NCI-H1694 (cell line): ENCODE data around the gene ZFYVE28.

ENCODE experiments used
- DNase-seq: peaks from one replicate; lab custom pipeline; 2025; lab: John Stamatoyannopoulos, UW

ZFYVE28 gene

DNA sequence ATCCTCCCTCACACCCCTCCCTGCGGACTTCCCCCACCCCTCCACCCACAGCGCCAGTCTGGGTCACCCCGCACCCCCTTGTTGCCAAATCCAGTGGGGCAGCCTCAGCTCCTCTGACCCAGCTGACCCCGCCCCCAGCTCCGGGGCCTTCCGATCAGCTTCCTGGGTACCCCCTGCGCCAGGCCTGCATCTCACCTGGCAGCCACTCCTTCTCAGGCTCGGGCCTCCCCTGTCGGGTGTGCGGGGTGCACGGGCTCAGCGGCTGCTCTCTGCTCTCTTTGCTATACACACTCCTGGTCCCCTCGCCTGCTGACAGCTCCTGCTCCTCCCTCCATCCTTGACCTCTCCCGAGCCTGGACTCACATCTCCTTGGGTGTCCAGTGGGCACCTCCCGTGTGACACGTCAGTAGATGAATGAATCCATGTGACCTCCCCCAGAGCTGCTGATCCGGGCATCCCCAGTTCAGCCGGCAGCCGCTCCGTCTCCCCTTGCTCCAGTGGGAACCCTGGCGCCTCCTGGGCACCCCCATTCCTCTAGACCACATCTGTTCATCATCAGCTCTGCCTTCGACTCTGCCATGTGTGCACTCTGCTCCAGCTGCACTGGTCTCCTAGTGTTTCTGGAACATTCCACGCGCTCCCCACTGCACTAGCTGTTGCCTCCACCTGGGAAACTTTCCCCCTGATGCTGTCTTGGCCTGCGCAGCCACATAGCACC, 10.2 kb upstream of the ZFYVE28 start:
- DNase-seq = no peak

DNA sequence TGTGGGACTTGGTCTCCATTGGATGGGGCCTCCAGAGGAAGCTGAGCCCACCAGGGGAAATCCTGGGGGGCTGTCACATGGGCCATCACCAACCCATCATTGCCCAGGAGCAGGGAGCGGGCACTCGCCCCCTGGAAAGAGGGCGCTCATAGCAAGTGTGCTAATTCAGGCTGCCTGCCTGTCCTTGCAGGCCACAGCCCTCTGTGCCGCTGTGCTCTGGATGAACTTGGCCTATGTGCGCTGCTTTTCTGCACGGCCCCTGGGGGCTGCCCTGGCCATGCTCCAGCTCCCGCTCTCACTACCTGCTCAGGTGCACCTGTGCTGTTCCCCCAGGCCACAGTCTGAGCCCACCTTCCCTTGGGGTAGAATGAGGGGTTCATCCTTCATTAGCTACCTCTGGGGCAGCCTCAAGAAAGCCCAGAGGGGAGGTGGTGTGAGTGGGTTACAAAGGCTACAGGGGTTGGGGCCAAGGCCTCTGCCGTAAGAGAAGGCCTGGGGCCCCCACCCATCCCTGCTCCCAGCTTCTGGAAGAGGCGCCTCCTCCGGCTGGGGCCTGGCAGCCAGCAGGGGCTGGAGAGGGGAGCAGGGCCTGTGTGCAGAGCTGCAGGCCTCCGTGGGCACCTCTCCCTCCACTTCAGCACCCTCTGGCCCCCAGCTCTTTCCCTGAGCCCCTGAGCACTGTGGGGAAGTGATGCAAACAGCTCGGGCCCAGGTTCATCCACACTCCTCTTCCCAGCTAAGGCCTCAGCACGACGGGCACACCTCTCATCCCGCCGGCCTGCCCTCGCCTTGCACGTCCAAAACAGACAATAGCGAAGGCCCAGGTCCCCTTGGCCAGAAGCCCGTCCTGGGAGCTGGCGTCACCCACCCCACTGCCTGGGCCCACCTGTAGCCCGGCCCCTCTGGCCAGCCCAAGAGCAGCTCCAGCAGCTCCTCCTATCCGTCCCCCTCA, 9.2 kb upstream of the ZFYVE28 start:
- no peak for DNase-seq

DNA sequence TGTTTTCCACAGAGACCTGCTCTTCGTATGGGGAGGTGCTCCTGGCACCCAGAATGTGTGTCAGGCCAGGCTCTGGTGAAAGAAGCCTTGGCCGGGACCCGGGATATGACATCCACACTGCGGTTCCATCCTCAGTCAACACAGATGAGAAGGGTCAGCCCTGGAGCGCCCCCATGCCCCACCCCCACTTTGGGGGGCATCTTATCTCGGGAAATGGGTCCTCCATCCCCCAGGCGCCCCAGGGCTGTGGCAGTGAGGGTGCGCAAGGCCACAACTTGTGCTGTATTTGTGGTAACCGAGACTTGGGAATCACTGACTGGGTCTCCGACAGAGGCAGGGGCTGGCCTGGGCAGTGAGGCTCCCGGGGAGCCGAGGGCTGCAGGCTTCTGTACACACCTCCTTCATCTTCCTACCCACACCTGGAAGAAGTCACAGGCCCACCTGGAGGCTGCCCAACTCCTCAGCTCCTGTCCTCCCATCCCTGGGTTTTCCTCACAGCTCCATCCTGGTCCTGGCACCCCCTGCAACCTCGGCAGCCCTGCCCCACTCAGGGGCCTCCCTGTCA, 8.3 kb upstream of the ZFYVE28 start:
- no peak for DNase-seq

DNA sequence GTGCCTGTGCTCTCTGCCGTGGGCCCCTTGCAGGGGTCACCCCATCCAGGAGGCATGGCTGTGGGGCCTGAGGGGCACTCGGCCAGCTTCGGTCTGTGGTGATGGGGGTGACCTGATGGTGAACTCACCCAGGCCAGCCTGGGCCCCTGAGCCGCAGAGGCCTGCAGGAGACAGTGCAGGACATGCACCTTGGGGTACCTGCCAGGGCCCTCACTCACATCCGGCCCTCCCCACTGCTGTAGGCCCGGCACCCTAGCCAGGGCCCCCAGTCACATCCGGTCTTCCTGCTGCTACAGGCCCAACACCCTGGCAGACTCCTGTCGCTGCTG, 7.6 kb upstream of the ZFYVE28 start:
- no peak for DNase-seq

DNA sequence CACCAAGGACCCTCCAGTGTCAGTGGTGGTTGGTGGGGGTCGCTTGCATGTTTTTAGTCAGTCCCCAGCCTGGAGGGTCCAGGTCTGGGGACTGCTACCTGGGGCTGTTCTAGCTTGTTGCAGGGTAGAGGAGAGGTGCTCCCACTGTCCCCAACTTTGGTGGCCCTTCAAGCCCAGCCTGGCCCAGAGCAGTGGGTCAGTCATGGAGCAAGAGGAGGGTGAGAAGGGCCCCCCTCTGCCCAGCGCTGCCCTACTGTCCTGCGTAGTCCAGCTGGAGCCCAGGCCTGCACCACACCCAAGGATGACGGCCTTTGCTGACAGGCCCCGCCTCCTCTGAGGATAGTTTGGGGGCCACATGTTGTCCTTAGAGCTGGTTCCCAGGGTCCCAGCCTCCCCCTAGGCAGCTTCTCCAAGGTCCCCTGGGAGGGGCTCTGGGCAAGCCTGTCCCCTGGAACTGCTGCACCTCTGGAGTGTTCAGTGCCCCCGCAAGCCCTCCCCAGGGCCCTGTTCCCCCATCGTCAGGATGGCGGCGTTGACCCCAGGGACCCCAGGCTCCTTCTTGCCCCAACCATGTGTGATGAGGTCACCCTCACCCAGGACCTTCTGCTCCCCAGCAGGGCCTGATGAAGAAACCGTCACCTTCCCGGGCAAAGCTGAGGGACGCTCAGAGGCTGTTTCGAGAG, 7.1 kb upstream of the ZFYVE28 start:
- no peak for DNase-seq

DNA sequence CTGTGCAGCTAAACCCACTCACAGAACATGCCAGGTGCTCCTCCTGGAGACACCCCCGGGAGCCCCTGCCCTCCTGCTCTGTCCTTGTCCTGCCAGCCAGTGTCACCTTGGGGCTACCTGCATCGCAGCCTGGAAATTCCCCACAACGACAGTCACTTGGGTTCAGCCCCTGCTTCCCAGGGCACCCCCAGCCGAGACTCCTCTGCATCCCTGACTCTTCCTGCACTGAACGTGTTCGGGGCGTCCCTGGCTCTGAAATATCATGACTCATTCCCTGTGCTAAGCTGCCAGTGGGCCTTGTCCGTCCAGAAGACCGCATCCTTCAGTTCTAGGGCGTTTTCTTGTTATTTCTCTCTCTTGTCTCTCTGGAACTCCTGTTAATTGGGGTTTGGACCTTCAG, 6.1 kb upstream of the ZFYVE28 start:
- no peak for DNase-seq

DNA sequence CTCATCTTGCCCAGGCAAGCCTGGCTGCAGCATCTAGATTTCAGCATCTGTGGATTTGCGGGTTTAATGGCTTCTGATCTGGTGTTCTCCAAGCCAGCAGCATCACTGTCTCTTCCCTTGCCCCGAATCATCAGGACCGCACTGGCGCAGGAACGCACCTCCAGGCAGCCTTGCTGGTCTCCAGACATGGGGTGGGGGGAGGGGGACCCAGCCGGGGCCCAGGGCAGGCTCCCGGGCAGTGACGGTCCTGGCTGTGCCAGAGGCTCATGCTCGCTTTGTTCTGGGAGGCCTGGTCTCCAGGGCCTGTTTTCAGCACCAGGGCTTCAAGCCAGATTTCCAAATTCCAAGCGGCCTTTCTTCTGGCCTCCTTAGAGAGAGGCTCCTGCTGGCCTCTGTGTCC, 5.2 kb upstream of the ZFYVE28 start:
- no peak for DNase-seq

DNA sequence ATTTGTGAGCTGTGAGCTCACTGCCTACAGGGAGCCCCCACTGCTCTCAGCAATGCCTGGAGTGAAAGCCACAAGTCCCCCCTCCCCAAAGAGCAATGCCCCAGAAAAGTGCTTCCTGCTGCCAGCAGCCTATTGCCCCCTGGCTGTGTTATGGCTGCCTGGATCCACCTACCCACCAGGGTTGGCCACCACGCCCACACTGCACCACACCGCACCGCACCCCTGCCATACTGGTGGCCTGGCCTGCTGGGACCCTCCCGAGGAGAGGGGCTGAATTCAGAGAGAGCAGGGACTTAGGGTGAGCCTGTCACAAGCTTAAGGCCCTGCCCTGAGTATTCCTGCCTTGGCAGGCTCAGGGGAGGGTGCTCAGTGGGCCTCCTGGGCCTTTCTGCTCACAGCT, 4.6 kb upstream of the ZFYVE28 start:
- DNase-seq = no peak

DNA sequence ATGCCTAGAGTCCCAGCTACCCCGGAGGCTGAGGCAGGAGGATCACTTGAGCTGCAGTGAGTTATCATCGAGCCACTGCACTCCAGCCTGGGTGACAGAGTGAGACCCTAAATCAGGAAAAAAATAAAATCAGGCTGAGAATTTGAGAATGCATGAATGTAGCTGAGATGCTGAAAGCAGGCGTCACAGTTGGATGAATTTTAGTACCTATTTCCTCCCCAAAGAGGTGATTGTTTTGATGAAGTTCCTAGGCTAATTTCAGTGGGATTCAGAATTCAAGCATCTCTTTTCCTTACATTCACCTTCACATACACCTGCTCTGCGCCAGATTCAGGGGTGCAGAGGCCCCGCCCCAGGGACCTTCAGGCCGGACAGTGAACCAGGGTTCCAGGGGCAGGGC, 3.5 kb upstream of the ZFYVE28 start:
- no peak for DNase-seq

DNA sequence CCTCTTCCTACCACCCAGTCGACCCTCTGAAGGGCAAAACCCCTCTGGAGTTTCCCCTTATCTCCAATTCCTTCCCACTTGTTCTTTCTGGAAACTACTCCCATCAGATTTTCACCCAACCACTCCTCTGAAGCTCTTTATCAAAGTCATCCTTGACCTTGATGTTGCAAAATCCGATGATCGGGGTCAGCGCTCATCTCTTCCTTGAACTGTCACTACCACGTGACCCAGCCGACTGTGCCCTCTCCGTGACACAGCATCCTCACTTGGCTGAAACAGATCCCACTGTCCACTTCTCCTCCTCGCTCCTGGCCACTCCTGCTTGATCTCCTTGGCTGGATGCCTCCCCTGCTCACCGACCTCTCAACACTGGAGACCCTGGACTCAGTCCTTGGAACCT, 1.4 kb upstream of the ZFYVE28 start:
- no peak for DNase-seq

DNA sequence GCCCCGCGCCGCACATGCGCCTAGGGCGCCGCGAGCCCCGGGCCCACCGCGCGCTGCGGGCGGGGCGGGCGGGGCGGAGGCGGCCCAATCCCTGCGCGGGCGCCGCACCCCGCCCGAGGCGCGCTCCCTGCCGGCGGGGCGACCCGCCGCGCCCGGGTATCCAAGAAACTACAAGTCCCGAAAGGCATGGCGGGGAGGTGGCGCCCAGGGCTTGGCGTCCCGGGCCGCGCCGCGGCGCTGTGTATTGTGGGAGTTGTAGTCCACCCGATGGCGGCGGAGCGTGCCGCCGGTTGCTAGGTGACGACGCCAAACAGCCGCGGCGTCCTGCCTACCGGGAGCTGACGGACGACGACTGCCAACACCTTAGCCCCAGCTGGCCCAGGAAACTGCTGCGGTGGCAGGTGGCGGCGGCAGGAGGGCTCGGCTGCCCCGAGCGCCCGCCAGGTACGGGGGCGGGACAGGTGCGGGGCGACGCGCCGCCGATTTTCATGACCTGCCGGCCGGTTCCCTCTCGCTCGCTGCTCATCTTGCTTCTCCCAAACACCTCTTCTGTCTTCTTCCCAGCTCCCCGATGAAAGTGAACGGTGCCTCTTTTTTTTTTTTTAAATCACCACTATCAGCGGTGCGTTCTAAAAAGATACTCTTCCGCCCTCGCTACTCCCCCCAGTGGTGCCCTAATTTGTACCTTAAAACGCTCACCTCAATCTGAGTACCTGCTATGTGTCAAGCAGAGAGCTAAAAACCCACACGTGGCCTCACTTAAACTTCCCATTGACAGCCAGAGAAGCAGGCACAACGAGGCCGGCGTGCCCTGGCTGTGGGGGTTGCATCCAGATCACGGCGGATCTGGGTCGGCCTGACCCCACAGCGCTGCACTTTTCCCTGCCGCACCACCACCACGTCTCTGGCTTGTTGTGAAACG, 466 bp upstream of the ZFYVE28 start, which contains the start of gene CFAP99:
TSS of gene CFAP99 (plus strand) at position 306 of the 922 bp plus-strand sequence.
- peak; percentile 67 for DNase-seq

DNA sequence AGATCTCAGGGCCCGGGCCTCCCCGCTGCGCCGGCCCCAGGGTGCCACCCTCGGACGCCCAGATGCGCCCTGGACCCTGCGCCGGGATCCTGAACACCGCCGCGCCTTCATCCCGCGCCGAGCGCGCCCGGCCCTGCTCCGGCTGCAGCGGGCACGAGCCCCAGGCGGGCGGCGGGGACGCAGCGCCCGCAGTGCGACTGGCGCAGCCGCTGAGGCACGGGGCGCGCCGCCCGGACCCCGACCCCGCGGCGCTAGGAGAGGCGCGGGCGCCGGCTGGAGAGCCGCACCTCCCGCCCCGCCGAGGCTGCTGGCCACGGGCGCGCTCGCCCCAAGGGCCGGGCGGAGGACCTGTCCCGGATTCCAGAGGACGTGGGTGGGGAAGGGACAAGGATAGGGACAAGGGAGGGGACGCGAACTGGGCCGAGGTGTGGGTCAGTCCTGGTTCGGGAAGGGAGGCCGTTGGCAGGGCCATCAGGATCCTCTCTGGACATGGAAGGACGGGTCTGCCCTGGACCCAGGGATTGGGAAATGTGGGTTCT, 1.1 kb downstream of the ZFYVE28 start:
- no peak for DNase-seq

DNA sequence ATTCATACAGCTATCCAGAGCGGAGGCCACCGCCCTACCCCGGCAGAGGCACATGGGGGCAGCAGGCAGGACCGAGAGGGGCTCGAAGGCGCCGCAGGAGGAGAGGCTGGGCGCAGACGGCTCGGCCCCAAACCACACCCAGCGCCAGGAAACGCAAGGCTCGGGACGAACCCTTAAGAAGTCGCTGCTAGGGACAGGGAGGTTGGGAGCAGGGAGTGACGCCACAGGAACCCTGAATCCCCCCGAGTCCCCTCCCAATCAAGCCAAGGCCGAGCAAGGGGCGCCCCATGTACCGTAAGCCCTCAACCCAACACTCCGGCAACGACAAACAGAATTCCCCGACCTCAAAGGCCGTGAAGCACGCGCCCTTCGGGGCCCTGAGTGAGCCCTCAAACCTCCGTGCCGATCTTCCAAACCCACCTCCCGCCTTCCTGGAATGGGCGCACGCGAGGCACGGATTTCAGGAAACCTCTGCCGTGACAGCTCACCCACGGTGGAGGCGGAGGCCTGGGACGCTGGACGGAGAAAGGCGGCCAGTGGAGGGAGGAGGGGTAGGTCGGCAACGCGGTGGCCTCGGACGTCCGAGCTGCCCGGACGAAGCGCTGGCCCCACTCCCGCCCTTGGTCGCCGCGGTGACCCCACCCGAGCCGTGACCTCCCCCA, 1.8 kb downstream of the ZFYVE28 start:
- no peak for DNase-seq

DNA sequence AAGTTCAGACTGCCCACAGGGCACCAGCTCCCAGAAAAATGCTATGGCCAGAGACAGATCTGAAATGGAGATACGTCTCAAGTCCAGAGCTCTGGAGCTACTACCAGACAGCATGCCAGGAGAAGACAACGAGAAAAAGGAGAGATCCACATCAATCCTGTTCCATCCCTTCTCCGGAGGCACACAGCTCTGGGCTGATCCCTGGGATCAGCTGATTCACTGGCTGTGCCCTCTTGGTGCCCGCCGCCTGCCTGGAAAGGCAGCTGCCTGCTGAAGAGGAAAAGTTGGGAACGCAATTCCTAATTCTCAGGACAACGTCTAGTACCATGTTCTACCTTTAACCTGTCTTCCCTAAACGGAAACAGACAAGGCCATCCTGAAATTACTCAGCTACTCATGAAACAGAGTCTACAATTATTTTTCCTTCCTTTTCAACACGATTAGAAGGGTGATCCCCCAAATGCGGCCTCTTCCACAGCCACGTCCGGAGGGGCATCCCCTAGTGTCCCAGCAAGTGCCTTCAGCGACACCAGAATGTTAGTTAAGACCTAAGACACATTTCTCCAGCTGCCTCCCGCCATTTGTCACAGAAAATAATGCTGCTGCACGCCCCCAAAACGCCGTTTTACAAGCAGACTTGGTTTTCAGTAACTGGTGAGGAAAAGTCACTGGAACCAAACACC, 2.4 kb downstream of the ZFYVE28 start:
- no peak for DNase-seq

DNA sequence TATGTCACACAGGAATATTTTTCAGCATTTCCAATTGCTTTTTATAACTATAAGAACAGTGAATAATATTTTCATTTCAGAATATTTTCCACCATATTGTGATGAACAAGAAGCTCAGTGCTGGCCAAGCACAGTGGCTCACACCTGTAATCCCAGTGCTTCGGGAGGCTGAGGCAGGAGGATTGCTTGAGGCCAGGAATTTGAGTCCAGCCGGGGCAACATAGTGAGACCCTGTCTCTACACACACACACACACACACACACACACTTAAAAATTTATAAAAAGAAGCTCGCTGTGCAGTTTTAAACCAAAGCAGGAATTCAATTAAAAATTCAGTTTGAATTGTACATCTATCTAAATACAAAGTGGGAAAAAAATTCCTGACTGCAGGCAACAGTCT, 3.2 kb downstream of the ZFYVE28 start:
- no peak for DNase-seq

DNA sequence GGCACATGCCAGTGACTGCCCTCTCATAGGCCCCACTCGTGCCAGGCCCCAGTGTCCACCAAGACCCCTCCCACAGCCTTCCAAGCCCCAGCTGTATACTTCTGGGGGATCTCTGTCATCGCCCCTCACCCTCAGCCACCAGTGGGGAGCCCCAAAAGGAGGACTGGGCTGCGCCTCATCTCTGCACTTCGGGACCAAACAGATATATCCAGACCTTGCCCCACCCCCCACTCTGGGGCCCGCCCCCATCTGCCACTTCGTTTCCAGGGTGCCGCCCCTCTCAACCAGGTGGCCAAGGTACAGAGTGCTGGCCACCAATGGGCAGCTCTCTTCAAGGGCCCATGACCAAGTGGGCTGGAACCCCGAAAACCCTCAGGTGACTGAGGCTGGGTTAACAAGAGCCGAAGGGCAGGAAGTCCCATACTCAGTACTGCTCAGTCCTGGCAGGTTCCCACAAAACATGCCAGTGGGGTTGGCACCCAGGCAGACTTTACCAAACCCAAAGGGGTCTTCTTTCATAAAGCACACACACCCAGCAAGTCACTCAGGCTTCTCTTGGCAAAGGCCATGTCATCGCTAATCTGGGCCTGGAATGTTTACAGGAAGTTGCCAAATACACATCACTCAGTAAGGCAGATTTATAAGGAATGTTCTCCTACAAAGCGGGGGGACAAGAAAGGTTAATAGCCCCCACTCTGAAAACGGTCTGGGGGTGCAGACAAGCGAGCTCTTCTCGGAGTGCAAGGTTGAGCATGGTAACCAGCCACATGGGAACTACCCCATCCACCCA, 4.4 kb downstream of the ZFYVE28 start:
- DNase-seq = no peak

DNA sequence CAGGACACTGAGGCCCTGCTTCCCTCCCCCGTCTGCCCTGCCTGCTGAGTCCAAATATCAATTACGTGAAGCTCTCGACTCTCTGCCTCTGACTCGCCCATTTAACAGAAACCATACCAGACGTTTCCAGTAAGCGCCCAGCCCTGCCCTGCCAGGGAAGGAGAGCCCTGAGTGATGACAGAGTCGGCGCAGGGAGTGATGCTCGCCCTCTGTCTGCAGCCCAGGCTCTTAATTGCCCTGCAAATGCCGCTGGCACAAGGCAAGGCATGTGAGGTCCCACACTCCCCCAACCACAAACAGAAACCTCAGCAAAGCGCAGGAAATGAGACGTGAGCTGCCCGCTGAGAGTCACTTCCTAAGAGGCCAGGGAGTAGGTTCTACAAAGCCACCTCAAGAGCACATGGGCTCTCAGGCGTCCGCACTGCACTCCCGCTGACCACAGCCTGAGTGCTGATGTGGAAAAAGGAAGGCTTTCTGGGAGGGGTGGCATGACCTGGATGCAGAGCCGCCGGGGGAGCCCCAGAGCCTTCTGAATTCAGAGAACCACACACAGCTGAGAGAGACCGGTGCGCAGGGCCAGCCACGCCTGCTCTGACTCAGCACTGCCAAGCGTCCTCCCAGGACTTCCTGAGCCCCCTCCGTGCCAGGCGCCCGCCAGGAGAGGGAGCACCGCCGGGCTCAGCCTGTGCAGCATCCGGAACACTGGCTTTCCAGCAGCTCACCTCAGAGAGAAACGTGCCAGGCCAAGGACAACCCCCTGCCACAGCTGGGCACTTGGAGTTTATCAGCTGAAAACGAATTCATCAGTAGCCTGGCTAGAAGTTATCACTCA, 5.3 kb downstream of the ZFYVE28 start:
- DNase-seq = peak; percentile 40

DNA sequence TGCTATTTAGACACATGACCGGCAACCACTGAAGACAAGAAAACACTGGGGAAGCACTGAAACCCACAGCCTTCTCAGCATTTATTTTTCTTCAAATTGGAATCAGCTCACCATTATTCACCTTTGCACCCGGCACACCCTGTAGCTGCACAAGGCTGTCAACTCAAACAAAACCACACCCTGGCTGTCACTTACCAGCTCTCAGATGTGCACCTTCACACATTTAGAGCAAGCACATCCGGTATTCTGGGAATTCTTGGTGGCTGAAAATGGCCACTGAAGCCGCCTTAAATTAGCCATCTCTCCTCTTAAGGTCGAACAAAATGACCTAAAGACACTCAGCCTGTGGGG, 5.9 kb downstream of the ZFYVE28 start:
- DNase-seq = no peak
